Esophagus muscularis mucosa (tissue), 4 donors: ENCODE measurements around the gene RNU5D-1. TPM values are rescaled to one million over a fixed set of nuclear protein-coding genes. Genes with fewer than 3 reads are reported as not detected.

Source experiments
- DNase-seq: peaks from one replicate; pipeline ENCODE4 v3.0.0-alpha.2; 2017; ENCODE audit errors: extremely low spot score
- H3K27ac ChIP-seq, 4 donors: fragments of 200-600 bp; sonication (generic); replicated peaks in 1 of 4; 1 replicate in 3 of 4; 2 replicates in 1 of 4; pipeline ENCODE4 v1.5.1; 2016 to 2019; ENCODE audit warnings: mild to moderate bottlenecking in 1 of 4
- H3K27me3 ChIP-seq, 4 donors: fragments of 200-600 bp; sonication (generic); one replicate each; pipeline versions ENCODE4 v1.5.1 to v1.6.0; 2016 to 2019
- H3K36me3 ChIP-seq, 4 donors: fragments of 200-600 bp; sonication (generic); one replicate each; pipeline ENCODE4 v1.5.1; 2016 to 2019
- H3K4me1 ChIP-seq, 4 donors: fragments of 200-600 bp; sonication (generic); one replicate each; pipeline ENCODE4 v1.5.1; 2016 to 2019
- H3K4me3 ChIP-seq, 4 donors: fragments of 200-600 bp; sonication (generic); 1 replicate in 2 of 4; 2 replicates in 2 of 4; pipeline ENCODE4 v1.5.1; 2016 to 2019; ENCODE audit warnings: mild to moderate bottlenecking in 4 of 4, moderate library complexity in 1 of 4
- H3K9me3 ChIP-seq, 4 donors: fragments of 200-600 bp; sonication (generic); 1 replicate in 3 of 4; 2 replicates in 1 of 4; pipeline ENCODE4 v1.5.1; 2016 to 2019
- EP300 ChIP-seq: sonication (generic); formaldehyde crosslinking; IDR thresholded peaks from one replicate; pipeline ENCODE4 v1.6.1; 2017; ENCODE audit warnings: antibody characterized with exemption
- POLR2A ChIP-seq: fragments of 450-650 bp; IDR thresholded peaks from one replicate; pipeline ENCODE4 v1.6.1; 2017; ENCODE audit warnings: antibody characterized with exemption, moderate library complexity, mild to moderate bottlenecking, low read depth
- POLR2AphosphoS5 ChIP-seq, 2 donors: sonication (generic); formaldehyde crosslinking; IDR thresholded peaks; one replicate each; pipeline ENCODE4 v1.6.1; 2017; ENCODE audit warnings: antibody characterized with exemption in 2 of 2
- WGBS: methylation state at CpG from one replicate; pipeline ENCODE4 v1.1.5; 2018; 5-methylcytosine and 5-hydroxymethylcytosine counted together
- intact Hi-C: fragments of 100-400 bp; cut with DNase I; formaldehyde crosslinking; loops from one replicate; pipeline ENCODE4 v1.15.1; 2023
- total RNA-seq, 4 donors: library from RNA; depleted of rRNA; stranded (reverse); fragments of >200 nt; gene quantifications; one replicate each; pipeline versions ENCODE4 v1.1.0 to v1.2.1, GENCODE V29; 2016
- TF ChIP-seq, protein P1 (sequence below), 3 experiments: fragments of 200-600 bp in 2 of 3; fragments of 450-650 bp in 1 of 3; sonication (generic) in 2 of 3; IDR thresholded peaks; one replicate each; pipeline ENCODE4 v1.5.1; 2017 to 2019; ENCODE audit warnings: antibody characterized with exemption in 3 of 3, mild to moderate bottlenecking in 2 of 3, moderate library complexity in 1 of 3

Gene RNU5D-1
- total RNA-seq, 4 donors from 2014 or later: not detected

DNA sequence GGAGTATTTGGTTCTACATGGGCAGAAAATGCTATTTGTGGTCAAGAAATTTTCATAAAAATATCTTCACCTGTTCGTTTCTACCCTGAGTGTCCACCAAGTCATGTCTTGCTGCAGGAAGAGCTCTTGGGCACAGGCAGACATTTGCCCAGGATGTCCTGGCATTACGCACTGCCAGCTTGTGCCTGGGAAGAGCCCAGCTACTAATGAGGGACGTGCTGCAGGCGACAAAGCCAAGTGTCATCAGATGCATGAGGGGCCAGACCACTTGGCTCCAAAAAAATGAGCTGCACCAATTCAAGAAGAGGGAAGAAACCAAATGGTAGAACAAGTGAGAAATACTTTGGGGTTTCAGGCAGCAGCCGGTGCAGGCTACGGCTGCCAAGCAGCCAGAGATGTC, 12.9 kb downstream of the RNU5D-1 start:
- Histone ChIP-seq H3K4me3 (no peak overlapping the region), H3K36me3 (no peaks in the 10 kb centered on the region), H3K27me3 (no peaks in the 10 kb centered on the region), H3K27ac (no peak overlapping the region), H3K4me1 (peaks cover 0 to 22% (median 17%) of the 10 kb centered on the region in 4 donors), H3K9me3 (no peaks in the 10 kb centered on the region)
- no peak for DNase-seq
- WGBS: 88% methylated on average over 6 of the region's 6 CpGs
- intact Hi-C loops: loop anchor here (10.0 kb wide), 1 partner anchor 587 kb away; no protein-coding TSS in a partner anchor
- TF ChIP-seq, protein P1, sequence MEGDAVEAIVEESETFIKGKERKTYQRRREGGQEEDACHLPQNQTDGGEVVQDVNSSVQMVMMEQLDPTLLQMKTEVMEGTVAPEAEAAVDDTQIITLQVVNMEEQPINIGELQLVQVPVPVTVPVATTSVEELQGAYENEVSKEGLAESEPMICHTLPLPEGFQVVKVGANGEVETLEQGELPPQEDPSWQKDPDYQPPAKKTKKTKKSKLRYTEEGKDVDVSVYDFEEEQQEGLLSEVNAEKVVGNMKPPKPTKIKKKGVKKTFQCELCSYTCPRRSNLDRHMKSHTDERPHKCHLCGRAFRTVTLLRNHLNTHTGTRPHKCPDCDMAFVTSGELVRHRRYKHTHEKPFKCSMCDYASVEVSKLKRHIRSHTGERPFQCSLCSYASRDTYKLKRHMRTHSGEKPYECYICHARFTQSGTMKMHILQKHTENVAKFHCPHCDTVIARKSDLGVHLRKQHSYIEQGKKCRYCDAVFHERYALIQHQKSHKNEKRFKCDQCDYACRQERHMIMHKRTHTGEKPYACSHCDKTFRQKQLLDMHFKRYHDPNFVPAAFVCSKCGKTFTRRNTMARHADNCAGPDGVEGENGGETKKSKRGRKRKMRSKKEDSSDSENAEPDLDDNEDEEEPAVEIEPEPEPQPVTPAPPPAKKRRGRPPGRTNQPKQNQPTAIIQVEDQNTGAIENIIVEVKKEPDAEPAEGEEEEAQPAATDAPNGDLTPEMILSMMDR (IDR thresholded peaks at IDR 0.05): no peak
- TF ChIP-seq POLR2A (no peak), POLR2AphosphoS5 (IDR thresholded peaks at IDR 0.05) (no peak), EP300 (no peak)

DNA sequence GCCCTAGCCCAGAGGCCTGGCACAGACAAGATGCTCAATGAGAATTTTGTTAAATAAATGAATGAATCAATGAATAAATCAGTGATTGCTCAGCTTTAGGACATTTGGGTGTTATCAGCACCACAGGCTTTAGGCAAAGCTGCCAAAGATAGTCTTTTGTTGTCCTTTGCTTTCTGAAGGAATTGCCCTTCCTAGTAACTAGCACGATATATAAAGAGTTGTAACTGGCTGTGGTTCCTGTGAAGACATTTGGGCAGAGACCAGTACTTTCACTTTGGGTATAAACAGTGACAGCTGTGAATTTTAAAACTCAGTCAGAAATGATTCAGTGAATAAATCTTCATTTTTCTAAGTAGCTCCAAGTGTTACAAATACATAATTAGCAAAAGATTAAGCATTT, 13.3 kb downstream of the RNU5D-1 start:
- intact Hi-C loops: loop anchor here (10.0 kb wide), 1 partner anchor 587 kb away; no protein-coding TSS in a partner anchor
- peaks cover 0 to 22% (median 17%) of the 10 kb centered on the region in 4 donors for H3K4me1 ChIP-seq
- no peak overlapping the region for H3K4me3 ChIP-seq
- TF ChIP-seq POLR2A (no peak), POLR2AphosphoS5 (IDR thresholded peaks at IDR 0.05) (no peak)
- TF ChIP-seq, protein P1 (IDR thresholded peaks at IDR 0.05): no peak
- WGBS: 40% methylated on average over 1 of the region's 1 CpG
- no peaks in the 10 kb centered on the region for H3K9me3 ChIP-seq
- peak overlapping the region in 1 of 4 donors; percentile 10 for H3K27ac ChIP-seq
- no peaks in the 10 kb centered on the region for H3K36me3 ChIP-seq
- H3K27me3 ChIP-seq: no peaks in the 10 kb centered on the region
- DNase-seq: no peak

DNA sequence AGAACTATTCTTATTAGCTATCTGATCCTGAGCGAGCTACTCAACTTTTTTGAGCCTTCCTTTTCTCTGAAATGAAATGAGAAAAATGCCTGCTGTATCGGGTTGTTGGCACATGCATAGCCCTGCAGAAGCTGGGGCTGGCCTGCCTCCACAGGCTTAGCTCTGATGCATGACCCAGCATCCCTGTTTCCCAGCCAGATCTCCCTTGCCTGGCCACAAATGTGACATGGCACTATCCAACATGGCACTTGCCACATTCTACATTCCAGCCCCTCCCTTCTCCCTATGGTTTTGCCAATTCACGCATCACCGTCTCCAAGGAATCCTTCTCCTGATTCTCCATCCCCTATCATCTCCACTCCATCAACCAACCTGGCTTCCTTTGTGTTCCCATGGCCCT, 13.8 kb downstream of the RNU5D-1 start:
- no peak for TF ChIP-seq POLR2A
- TF ChIP-seq POLR2AphosphoS5 (IDR thresholded peaks at IDR 0.05): no peak
- no peak for TF ChIP-seq EP300
- TF ChIP-seq, protein P1 (IDR thresholded peaks at IDR 0.05): no peak
- H3K27me3 ChIP-seq: no peaks in the 10 kb centered on the region
- H3K4me1 ChIP-seq: peaks cover 0 to 22% (median 17%) of the 10 kb centered on the region in 4 donors
- intact Hi-C loops: loop anchor here (10.0 kb wide), 1 partner anchor 588 kb away; no protein-coding TSS in a partner anchor
- no peaks in the 10 kb centered on the region for H3K9me3 ChIP-seq
- H3K36me3 ChIP-seq: no peaks in the 10 kb centered on the region
- DNase-seq: no peak
- no peak overlapping the region for H3K27ac ChIP-seq
- 83% methylated on average over 4 of the region's 4 CpGs for WGBS
- H3K4me3 ChIP-seq: no peak overlapping the region

DNA sequence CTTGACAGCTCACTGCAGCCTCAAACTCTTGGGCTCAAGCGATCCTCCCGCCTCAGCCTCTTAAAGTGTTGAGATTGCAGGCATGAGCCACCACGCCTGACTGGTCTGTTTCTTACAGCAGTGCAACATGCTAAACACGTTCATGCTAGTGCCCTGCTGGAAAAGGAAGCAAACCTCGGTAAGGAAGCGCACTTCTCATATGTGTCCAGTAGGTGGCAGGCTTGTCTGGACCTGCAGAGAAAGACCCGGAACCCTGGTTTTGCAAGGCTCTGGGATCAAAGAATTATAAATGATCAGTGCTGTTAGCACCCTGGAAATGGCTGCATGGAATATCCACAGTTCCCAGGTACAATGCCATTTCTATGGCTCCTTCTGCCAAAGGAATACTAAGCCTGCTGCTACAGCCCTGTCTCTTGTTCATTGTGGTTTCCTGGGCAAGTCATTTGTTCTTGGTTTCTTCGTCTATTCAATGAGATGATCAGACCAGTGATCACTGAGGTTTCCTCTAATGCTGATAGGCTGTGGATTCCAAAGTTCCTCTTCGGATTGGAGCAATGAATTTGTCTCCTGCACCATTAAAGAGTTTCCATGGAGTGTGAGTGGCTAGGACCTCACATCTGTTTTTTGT, 15.9 kb downstream of the RNU5D-1 start:
- WGBS: 9% methylated on average over 9 of the region's 9 CpGs
- TF ChIP-seq POLR2A (no peak), POLR2AphosphoS5 (IDR thresholded peaks at IDR 0.05) (peak in 1 of 2 donors; percentile 36), EP300 (no peak)
- TF ChIP-seq, protein P1 (IDR thresholded peaks at IDR 0.05): peak in 2 of 3 experiments; percentile 82 to 84
- intact Hi-C loops: loop anchor here (10.0 kb wide), 1 partner anchor 590 kb away; no protein-coding TSS in a partner anchor

More for the DNA sequence above, 15.9 kb downstream of the RNU5D-1 start:
- no peak for DNase-seq
- Histone ChIP-seq H3K27ac (no peak overlapping the region), H3K4me1 (peaks cover 0 to 22% (median 17%) of the 10 kb centered on the region in 4 donors), H3K4me3 (no peak overlapping the region), H3K9me3 (no peaks in the 10 kb centered on the region), H3K36me3 (no peaks in the 10 kb centered on the region), H3K27me3 (no peaks in the 10 kb centered on the region)
